Measurements from ENCODE around the gene OLIG1.

OLIG1 gene

DNA sequence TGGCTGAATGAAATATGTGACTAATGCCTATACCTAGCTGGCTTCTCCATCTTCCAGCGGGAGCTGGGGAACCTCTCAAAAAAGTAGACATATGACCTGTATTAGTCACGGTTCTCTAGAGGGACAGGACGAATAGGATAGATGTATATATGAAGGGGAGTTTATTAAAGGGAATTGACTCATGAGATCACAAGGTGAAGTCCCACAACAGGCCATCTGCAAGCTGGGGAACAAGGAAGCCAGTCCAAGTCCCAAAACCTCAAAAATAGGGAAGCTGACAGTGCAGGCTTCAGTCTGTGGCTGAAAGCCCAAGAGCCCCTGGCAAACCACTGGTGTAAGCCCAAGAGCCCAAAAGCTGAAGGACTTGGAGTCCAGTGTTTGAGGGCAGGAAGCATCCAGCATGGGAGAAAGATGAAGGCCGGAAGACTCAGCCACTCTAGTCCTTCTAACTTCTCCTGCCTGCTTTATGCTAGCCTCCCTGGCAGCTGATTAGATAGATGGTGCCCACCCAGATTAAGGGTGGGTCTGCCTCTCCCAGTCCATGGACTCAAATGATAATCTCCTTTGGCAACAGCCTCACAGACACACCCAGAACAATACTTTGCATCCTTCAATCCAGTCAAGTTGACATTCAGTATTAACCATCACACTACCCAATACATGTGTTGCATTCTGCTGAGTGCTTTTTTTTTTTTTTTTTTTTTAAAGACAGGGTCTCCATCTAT is 19.6 kb downstream of the OLIG1 start:
- no peak for DNase-seq (ENCODE audit: low read depth)
- TF ChIP-seq, protein P1, sequence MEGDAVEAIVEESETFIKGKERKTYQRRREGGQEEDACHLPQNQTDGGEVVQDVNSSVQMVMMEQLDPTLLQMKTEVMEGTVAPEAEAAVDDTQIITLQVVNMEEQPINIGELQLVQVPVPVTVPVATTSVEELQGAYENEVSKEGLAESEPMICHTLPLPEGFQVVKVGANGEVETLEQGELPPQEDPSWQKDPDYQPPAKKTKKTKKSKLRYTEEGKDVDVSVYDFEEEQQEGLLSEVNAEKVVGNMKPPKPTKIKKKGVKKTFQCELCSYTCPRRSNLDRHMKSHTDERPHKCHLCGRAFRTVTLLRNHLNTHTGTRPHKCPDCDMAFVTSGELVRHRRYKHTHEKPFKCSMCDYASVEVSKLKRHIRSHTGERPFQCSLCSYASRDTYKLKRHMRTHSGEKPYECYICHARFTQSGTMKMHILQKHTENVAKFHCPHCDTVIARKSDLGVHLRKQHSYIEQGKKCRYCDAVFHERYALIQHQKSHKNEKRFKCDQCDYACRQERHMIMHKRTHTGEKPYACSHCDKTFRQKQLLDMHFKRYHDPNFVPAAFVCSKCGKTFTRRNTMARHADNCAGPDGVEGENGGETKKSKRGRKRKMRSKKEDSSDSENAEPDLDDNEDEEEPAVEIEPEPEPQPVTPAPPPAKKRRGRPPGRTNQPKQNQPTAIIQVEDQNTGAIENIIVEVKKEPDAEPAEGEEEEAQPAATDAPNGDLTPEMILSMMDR (IDR thresholded peaks at IDR 0.05; ENCODE audit: low read length, missing control alignments), result no peak

GRCh38 chr21:33096426-33096825 is 26.5 kb downstream of the OLIG1 start:
- no peak for DNase-seq (ENCODE audit: low read depth)
- TF ChIP-seq, protein P1 (IDR thresholded peaks at IDR 0.05; ENCODE audit: low read length, missing control alignments), result no peak
- no peak overlapping the region for H3K4me3 ChIP-seq (replicated peaks; ENCODE audit: low read depth, low read length)

More for the DNA sequence above, 19.6 kb downstream of the OLIG1 start:
- no peak overlapping the region for H3K4me3 ChIP-seq (replicated peaks; ENCODE audit: low read depth, low read length)

DNA sequence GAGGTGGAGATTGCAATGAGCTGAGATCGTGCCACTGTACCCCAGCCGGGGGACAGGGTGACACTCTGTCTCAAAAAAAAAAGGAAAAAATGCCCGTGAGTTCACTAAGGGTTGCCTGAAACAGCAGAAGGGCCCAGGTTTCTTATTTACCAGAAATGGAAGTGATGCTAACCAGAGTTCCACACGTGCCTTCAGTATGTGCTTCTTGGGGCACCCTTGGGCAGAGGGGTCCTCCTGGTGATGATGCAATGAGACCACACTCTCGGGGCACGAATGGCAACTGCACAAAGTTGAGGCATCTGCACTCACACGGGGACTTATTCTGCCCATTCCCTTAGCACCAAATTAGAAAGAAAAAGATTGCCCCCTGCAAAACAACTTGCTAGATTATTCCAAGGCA is 29.2 kb downstream of the OLIG1 start:
- no peak for DNase-seq (ENCODE audit: low read depth)
- TF ChIP-seq, protein P1 (IDR thresholded peaks at IDR 0.05; ENCODE audit: low read length, missing control alignments), result no peak
- H3K4me3 ChIP-seq (replicated peaks; ENCODE audit: low read depth, low read length), result no peak overlapping the region

GRCh38 chr21:33101300-33101911 is 31.5 kb downstream of the OLIG1 start:
- H3K4me3 ChIP-seq (replicated peaks; ENCODE audit: low read depth, low read length), result no peak overlapping the region
- TF ChIP-seq, protein P1 (IDR thresholded peaks at IDR 0.05; ENCODE audit: low read length, missing control alignments), result no peak
- no peak for DNase-seq (ENCODE audit: low read depth)

- no peak for DNase-seq (ENCODE audit: low read depth)
Observed at GRCh38 chr21:33105088-33105487, 35.1 kb downstream of the OLIG1 start.

DNA sequence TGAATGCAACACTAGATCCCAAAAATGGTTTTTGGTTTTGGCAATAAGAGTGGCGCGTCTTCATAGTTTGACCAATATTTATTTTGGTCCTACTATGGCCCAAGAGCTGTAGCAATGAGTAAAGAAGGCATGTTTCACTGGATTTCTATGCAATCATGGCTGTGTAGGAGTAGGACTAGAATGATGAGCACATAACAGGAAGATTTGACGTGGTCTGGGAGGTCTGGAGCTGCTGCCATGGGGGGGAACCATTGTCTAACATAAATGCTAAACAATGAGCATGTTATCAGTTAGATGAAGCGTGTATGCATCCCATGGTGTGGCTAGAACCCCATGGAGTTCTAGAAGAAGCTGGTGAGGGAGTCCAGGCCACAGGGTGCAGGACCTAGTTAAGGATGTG is 38.3 kb downstream of the OLIG1 start:
- TF ChIP-seq, protein P1 (IDR thresholded peaks at IDR 0.05; ENCODE audit: low read length, missing control alignments), result no peak
- H3K4me3 ChIP-seq (replicated peaks; ENCODE audit: low read depth, low read length), result no peak overlapping the region
- no peak for DNase-seq (ENCODE audit: low read depth)

More at GRCh38 chr21:33105088-33105487, 35.1 kb downstream of the OLIG1 start:
- H3K4me3 ChIP-seq (replicated peaks; ENCODE audit: low read depth, low read length), result no peak overlapping the region
- TF ChIP-seq, protein P1 (IDR thresholded peaks at IDR 0.05; ENCODE audit: low read length, missing control alignments), result no peak

Data from fibroblast of pulmonary artery (primary cell).